ENCODE data around the gene ST3GAL4. TPM values are rescaled to one million over a fixed set of nuclear protein-coding genes. Genes with fewer than 3 reads are reported as not detected.

ST3GAL4 gene
- total RNA-seq, 1 donor from 2014 or later: 15.9 TPM

GRCh38 chr11:126407682-126408288 is 52.3 kb downstream of the ST3GAL4 start:
- no peak overlapping the region for H3K4me3 ChIP-seq (ENCODE audit: low read depth, low read length)
- DNase-seq (ENCODE audit: low read depth): no peak
- TF ChIP-seq, protein P1, sequence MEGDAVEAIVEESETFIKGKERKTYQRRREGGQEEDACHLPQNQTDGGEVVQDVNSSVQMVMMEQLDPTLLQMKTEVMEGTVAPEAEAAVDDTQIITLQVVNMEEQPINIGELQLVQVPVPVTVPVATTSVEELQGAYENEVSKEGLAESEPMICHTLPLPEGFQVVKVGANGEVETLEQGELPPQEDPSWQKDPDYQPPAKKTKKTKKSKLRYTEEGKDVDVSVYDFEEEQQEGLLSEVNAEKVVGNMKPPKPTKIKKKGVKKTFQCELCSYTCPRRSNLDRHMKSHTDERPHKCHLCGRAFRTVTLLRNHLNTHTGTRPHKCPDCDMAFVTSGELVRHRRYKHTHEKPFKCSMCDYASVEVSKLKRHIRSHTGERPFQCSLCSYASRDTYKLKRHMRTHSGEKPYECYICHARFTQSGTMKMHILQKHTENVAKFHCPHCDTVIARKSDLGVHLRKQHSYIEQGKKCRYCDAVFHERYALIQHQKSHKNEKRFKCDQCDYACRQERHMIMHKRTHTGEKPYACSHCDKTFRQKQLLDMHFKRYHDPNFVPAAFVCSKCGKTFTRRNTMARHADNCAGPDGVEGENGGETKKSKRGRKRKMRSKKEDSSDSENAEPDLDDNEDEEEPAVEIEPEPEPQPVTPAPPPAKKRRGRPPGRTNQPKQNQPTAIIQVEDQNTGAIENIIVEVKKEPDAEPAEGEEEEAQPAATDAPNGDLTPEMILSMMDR (conservative IDR thresholded peaks at IDR 0.05; ENCODE audit: low read depth, low read length): no peak

- no peak overlapping the region for H3K4me3 ChIP-seq (ENCODE audit: low read depth, low read length)
- DNase-seq (ENCODE audit: low read depth): no peak
- TF ChIP-seq, protein P1 (conservative IDR thresholded peaks at IDR 0.05; ENCODE audit: low read depth, low read length): no peak
These were observed 53.0 kb downstream of the ST3GAL4 start for GRCh38 chr11:126408496-126408895.

GRCh38 chr11:126408901-126409619 is 53.6 kb downstream of the ST3GAL4 start:
- no peak overlapping the region for H3K4me3 ChIP-seq (ENCODE audit: low read depth, low read length)
- DNase-seq (ENCODE audit: low read depth): no peak
- TF ChIP-seq, protein P1 (conservative IDR thresholded peaks at IDR 0.05; ENCODE audit: low read depth, low read length): no peak

DNA sequence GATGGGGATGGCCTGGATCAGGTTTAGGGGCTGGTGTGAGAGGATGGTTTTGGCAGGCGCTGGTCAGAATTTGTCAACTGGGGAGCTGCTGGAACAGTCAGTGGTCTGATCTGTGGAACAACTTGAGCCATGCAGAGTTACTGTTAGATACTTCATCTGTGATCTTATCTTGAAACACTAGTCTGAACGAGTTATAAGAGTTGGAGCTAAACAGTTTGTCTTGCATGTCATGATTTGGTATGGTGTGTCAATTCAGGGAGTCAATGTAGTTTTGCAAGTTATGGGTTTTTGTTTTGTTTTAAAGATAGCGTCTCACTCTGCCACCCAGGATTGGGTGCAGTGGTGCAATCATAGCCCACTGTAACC is 54.1 kb downstream of the ST3GAL4 start:
- no peak overlapping the region for H3K4me3 ChIP-seq (ENCODE audit: low read depth, low read length)
- DNase-seq (ENCODE audit: low read depth): no peak
- TF ChIP-seq, protein P1 (conservative IDR thresholded peaks at IDR 0.05; ENCODE audit: low read depth, low read length): no peak

GRCh38 chr11:126410649-126411048 is 55.2 kb downstream of the ST3GAL4 start:
- DNase-seq (ENCODE audit: low read depth): no peak
- TF ChIP-seq, protein P1 (conservative IDR thresholded peaks at IDR 0.05; ENCODE audit: low read depth, low read length): no peak
- H3K4me3 ChIP-seq (ENCODE audit: low read depth, low read length): no peak overlapping the region

GRCh38 chr11:126411971-126412381 is 56.5 kb downstream of the ST3GAL4 start:
- TF ChIP-seq, protein P1 (conservative IDR thresholded peaks at IDR 0.05; ENCODE audit: low read depth, low read length): peak; percentile 19
- no peak for DNase-seq (ENCODE audit: low read depth)
- no peak overlapping the region for H3K4me3 ChIP-seq (ENCODE audit: low read depth, low read length)

DNA sequence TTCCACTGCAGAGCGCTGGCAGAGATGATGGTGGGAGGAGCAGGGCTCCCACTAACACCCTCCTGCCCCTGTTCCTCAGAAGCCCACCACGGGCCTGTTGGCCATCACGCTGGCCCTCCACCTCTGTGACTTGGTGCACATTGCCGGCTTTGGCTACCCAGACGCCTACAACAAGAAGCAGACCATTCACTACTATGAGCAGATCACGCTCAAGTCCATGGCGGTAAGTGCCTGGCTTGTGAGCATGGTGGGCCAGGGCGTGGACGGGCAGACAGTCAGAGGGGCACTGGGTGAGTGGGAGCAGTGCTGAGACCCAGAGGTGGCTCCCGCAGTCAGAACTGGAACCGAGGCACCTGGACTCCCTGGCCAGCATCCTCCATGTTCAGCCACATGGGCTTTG is 57.9 kb downstream of the ST3GAL4 start:
- H3K4me3 ChIP-seq (ENCODE audit: low read depth, low read length): no peak overlapping the region
- no peak for DNase-seq (ENCODE audit: low read depth)
- TF ChIP-seq, protein P1 (conservative IDR thresholded peaks at IDR 0.05; ENCODE audit: low read depth, low read length): no peak
